Activated gamma-delta T cell treated with Interleukin-2 at 50 U/mL for 16 hours (primary cell): Measurements from ENCODE around the gene PDPK1.

Experiments used
- DNase-seq: peaks from one replicate; pipeline ENCODE4 v3.0.0-alpha.2; 2020

PDPK1 gene

GRCh38 chr16:2507665-2508064, 30.2 kb upstream of the PDPK1 start:
- DNase-seq = no peak

GRCh38 chr16:2508722-2509400, 29.0 kb upstream of the PDPK1 start:
- no peak for DNase-seq

DNA sequence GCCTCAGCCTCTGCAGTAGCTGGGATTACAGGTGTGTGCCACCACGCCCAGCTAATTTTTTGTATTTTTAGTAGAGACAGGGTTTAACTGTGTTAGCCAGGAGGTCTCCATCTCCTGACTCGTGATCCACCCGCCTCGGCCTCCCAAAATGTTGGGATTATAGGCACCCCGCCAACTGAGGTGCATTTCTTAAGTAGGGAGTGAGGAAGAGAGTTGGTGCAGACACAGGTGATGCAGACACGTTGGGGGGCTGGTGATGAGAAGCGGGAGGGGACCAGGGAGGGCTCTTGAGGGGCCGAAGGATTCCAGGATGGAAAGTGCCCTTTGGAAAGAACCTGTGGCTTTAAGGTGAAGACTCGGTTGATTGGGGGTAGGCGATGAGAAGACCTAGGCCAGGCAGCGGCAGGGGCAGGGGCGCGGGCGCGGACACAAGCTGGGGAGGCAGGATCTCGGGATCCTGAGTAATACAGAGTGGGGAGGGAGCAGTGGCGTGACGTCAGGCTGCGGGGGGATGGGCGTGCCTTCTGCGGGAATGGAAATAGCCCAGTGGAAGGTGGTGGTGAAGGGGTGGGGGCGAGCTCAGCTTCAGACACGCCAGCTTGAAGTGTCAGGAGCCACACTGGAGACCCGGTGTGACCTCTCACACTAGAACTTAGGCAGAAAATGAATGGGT, 26.6 kb upstream of the PDPK1 start:
- DNase-seq = no peak

- no peak for DNase-seq
Measured at GRCh38 chr16:2511996-2512734, 25.7 kb upstream of the PDPK1 start.

DNA sequence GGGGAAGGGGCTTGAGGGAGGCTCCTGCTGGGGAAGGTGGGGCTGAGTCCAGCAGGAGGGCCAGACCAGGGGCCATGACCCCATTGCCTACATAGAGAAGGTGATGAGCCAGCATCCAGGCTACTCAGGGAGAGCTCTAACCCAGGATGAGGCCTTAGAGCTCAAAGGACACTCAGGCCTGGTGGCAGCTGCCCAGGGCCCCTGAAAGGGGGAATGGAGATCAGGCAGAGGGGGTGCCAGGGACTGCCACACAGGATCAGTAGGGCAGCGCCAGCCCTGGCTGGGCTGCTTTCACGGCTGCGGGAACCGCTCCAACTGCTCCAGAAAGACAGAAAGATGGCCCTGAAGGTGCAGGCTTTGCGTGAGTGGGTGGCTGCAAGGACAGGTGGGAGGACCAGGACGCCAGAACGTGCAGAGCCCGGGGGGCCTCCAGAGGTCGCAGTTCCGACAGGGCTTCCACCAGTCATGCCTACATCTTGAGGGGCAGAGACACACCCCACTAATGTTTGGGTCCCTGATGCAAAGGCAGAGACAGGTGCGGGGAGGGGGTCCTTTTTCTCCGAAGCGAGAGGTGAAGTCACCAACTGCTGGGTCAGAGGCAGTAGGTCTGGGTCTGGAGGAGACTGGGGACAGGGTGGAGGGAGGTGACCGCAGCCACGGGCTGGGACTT, 25.0 kb upstream of the PDPK1 start:
- peak; percentile 45 for DNase-seq

DNA sequence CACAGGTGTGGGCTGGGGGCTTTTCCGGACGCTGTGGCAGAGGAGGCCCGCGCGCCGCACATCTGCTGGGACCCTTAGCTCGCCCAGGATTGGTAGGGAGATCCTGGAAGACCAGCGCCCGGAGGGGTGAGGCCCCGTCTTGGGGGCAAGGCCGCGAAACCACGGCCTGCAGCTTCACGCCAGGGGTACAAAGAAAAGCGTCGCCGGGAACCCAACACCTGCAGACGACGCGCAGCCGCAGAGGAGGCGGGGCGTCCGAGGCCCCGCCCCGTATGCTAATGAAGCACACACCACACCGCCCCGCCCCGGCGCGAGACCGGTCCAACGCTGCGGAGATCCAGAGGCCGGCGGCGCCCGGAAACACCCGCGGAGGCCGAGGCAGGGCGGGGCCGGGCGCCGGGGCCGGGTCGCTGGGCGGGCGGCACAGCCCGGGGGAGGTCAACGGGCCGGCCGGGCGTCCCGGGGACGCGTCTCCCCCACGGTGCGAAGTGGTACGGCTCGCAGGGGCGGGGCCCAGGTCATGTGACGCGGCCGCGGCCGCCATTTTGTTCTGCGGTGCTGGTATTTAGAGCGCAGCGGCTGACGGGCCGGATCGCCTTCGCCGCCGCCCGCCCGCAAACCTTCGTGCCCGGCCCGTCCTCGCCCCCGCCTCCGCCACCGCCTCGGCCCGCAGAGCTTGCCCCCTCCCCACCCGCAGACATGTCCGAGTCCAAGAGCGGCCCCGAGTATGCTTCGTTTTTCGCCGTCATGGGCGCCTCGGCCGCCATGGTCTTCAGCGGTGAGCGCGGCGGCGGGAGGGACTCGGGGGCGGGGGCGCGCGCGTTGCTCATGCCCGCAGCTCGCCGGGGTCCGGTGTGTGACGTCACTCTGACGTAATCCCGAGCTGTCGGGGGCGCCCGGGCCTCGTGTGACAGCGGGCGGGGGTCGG, 24.2 kb upstream of the PDPK1 start, which contains the start of gene ATP6V0C:
ATP6V0C (plus strand) TSS at position 548 of the 928 bp plus-strand sequence; CDS start at position 700, 152 bp downstream.
- peak; percentile 92 for DNase-seq

DNA sequence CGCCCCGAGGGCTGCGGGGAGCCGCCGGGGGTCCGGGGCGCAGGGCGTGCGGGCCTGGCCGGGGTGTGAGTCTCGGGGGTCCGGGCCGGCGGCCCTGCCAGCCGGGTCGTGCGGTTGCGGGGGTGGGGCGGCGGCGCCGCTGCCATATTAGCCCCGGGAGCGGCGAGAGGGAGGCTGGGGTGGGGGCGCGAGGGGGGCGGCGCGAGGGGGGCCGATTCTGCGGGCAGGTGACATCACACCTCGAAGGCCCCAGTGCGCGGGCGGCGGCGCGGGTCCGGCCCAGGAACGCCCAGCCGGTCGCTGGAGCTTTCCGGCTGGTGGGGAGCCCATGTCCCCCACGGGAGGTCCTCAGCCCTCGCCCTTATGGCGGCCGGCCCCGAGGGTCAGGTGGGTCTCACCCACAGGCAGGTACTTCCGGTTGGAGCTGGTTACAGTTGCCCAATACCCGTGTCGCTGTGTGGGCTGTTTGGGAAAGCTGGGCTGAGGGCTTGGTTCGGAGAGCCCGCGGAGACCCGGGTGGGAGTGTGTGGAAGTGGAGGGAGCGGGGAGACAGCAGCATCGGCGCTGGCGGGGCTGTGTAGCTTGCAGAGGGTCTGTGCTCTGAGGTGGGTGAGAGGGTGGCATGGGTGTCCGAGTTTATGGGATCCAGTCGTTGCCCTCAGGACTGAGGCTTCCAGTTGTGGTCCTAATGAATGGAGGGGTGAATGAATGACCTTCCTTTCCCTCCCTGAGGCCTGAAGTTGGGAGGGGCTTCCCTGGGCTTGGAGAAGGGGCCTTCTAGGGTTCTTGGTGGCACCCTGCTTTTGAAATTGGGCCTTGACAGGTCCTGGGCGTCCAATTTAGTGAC, 23.3 kb upstream of the PDPK1 start:
- peak; percentile 30 for DNase-seq

- no peak for DNase-seq
Measured at GRCh38 chr16:2515180-2515851, 22.5 kb upstream of the PDPK1 start.

GRCh38 chr16:2516391-2517240, 21.2 kb upstream of the PDPK1 start:
- DNase-seq = no peak

DNA sequence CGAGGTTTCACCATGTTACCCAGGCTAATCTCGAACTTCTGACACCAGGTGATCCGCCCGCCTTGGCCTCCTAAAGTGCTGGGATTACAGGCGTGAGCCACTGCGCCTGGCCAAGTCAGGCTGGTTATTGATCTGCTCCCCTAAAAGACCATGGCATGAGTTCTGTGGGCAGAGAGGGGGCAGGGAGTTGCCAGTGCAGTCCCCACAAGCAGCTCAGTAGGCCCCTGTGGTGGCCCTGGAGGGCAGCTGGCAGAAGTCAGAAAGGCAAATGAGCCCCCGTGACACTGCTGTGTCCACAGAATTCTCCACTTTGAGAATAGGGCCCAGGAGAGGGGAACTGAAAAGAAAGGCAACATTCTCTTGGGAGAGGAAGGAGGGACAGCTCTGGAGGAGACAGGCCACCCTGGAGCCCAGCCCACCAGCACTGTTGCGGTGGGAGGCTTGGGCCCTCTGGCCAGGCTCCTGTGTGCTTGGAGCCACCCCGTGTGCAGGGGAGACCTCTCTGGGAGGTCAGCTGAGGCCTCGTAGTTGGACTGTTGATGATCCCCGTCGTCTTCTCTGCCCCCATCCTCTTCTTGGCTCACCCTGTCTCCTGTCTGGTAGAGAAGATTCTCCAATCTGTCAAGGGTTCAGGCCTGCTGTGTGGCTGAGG, 19.7 kb upstream of the PDPK1 start:
- no peak for DNase-seq

DNA sequence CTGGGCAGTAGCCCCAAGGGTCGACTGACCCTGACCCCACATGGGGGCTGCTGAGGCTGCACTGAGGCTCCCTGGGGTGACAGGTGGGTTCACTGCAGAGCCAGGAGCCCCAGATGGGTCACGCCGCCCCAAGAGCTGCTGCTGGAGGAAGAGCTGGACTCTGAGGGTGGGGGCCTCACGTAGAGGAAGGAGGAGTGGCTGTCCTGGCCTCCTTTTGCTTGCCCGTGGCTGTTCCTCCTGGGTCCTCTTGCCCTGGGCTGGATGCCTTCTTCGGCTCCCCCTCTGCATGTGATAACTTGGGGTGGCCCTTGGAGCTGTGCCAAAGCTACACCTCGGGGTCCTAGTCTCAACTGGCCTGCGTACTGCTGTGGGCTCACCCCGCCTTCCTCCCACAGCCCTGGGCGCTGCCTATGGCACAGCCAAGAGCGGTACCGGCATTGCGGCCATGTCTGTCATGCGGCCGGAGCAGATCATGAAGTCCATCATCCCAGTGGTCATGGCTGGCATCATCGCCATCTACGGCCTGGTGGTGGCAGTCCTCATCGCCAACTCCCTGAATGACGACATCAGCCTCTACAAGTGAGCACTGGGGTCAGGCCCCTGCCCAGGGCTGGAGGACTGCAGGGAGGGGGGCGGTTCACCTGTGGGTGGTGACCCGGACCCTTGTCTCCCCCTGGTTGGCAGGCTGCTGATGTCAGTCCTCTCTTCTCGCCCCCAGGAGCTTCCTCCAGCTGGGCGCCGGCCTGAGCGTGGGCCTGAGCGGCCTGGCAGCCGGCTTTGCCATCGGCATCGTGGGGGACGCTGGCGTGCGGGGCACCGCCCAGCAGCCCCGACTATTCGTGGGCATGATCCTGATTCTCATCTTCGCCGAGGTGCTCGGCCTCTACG, 18.8 kb upstream of the PDPK1 start:
- DNase-seq = no peak

DNA sequence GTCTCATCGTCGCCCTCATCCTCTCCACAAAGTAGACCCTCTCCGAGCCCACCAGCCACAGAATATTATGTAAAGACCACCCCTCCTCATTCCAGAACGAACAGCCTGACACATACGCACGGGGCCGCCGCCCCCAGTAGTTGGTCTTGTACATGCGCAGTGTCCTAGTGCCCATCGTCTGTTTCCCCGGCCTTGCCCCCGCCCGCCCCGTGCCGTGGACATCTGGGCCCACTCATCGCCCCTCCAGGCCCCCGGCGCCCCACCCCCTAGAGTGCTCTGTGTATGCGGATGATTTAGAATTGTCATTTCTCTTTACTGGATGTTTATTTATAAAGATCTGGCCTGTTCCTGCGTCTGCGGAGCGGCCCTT, 18.1 kb upstream of the PDPK1 start:
- DNase-seq = no peak

GRCh38 chr16:2520097-2520783, 17.6 kb upstream of the PDPK1 start, which contains the start of gene AMDHD2:
AMDHD2 (plus strand) TSS chr16:2520371; CDS start chr16:2520459, 88 bp downstream.
- DNase-seq = peak; percentile 84

DNA sequence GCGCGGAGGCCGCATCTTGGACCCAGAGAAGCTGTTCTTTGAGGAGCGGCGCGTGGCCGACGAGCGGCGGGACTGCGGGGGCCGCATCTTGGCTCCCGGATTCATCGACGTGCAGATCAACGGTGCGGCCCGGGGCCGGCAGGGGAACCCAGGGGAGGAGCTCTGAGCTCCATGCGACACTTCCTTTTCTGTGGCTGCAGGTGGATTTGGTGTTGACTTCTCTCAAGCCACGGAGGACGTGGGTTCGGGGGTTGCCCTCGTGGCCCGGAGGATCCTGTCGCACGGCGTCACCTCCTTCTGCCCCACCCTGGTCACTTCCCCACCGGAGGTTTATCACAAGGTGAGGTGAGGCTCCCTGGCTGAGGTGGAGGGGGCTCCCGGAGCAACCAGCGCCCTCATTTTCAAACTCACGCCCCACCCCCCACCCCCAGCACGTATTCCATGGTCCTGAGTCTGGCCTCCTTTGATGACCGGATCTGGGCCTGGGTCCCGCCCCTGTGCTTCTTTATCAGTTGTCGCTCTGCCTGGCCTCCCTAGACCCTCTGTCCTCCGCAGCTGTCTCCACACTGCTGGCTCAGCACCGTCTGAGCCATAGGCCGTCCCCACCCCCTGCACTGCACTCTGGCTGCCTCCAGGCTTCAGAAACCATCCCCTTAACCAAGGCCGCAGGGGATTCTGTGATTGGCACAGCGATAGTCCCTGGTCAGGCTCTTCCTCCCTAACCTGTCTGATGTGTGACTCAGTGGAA, 16.9 kb upstream of the PDPK1 start:
- peak; percentile 63 for DNase-seq

DNA sequence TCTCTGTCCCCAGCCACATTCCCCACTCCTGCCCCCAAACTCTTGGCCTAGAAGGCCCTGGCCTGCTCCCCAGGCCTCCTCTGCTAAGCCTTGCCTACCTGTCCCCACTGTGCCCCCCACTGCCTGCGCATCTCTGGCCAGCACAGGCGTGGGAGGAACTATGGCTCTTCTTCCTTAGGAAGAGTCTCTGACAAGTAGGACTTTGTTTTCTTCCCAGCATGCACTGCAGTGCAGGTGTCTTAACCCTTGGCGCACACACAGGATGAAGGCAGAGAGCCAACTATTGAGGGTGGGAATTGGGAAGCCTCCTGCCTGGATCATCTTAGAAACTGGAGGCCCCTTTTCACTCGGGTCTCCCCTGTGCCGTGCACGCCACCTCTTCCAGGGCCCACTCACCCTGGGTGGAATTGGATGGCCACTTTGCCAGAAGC, 14.0 kb upstream of the PDPK1 start:
- no peak for DNase-seq

DNA sequence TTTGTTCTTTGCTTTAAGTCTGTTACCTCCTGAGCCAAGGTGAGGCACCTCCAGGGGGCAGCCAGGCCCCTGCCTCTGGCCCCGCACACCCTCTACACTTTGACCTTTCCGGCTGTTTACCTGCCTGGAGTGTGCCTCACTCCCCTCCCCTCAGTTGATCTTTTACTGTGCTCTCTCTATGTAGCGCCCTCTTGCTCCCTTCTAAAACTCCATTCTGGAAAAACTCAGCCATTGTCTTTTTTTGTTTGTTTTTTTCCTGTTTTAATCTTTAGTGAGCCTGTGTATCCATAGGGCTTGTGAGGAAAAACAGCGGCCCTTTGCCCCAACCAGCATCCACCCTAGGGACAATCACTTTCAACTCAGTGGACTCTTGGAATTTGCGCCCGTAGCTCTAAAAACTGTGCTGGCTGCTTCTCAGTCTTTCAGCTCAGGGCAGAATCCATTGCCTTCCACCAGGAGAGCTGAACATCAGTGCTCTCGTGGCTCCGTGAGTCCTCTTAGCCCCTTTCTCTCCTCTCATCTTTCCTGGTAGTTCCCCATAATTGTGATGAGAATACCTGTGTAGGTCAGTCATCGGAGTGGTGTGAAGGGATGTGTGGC, 13.4 kb upstream of the PDPK1 start:
- DNase-seq = no peak
